Mammary epithelial cell (primary cell): Measurements from ENCODE around the gene TMEM175.

ENCODE experiments used
- CTCF ChIP-seq, 2 donors: IDR thresholded peaks in 1 of 2; conservative IDR thresholded peaks in 1 of 2; 2 replicates each; pipeline ENCODE4 v1.5.1; 2011 to 2012; ENCODE audit warnings: inconsistent platforms in 2 of 2, low read length in 2 of 2, mild to moderate bottlenecking in 2 of 2, control low read depth in 1 of 2, low read depth in 1 of 2; ENCODE audit not compliant: insufficient read depth in 1 of 2; ENCODE audit errors: extremely low read depth in 1 of 2
- EZH2 ChIP-seq: IDR thresholded peaks from 2 replicates; pipeline ENCODE4 v1.6.1; 2012; ENCODE audit warnings: low read length, inconsistent platforms, borderline replicate concordance

GRCh38 chr4:986428-986878, 54.2 kb downstream of the TMEM175 start:
- no peak for TF ChIP-seq CTCF (conservative IDR thresholded peaks at IDR 0.05 in 1 of 2, IDR thresholded peaks at IDR 0.05 in 1 of 2; ENCODE audit: extremely low read depth in 1 of 2, insufficient read depth in 1 of 2, low read depth in 1 of 2, low read length in 2 of 2)
- no peak for TF ChIP-seq EZH2
